KOPT-K1 (cell line): Measurements from ENCODE around the gene S1PR3.

Experiments
- H3K27ac ChIP-seq: fragments of 200-600 bp; sonication (generic); 2 replicates; pipeline ENCODE4 v1.5.1; 2016; ENCODE audit warnings: antibody characterized with exemption, mild to moderate bottlenecking, low read depth, low read length; ENCODE audit not compliant: poor library complexity, severe bottlenecking
- H3K36me3 ChIP-seq: fragments of 200-600 bp; sonication (generic); 2 replicates; pipeline ENCODE4 v1.5.1; 2017; ENCODE audit warnings: antibody characterized with exemption, mild to moderate bottlenecking, low read length, moderate library complexity; ENCODE audit not compliant: insufficient read depth
- H3K9me3 ChIP-seq: fragments of 200-600 bp; sonication (generic); 2 replicates; pipeline ENCODE4 v1.5.1; 2017; ENCODE audit warnings: antibody characterized with exemption, low read length, mild to moderate bottlenecking; ENCODE audit not compliant: insufficient read depth, poor library complexity, severe bottlenecking

The S1PR3 gene

GRCh38 chr9:88994469-88995199 lies 3.4 kb downstream of the S1PR3 start:
- Histone ChIP-seq H3K9me3 (no peaks in the 10 kb centered on the region), H3K36me3 (peaks cover 38% of the 10 kb centered on the region), H3K27ac (no peak overlapping the region)

GRCh38 chr9:88995200-88995577 lies 3.9 kb downstream of the S1PR3 start:
- Histone ChIP-seq H3K9me3 (no peaks in the 10 kb centered on the region), H3K36me3 (peaks cover 38% of the 10 kb centered on the region), H3K27ac (no peak overlapping the region)

DNA sequence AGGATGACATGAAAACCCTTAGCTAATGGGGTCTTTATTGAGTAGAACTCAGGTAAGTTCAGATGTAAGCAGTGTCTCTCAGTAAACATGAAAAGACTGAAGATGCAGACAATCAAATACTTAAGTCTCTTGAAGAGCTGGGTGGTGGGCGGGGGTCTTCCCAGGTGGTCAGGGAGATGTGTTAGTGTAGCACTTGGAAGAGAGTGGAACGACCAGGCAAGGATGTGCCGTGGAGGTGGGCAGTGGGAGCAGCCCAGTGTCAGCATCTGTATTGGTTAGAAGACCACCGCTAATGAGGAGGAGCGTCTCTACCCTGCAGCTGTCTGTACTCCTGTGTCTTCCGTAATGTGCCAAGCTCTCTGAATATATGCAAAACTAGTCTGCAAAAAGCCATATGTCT lies 4.4 kb downstream of the S1PR3 start:
- Histone ChIP-seq H3K36me3 (peaks cover 38% of the 10 kb centered on the region), H3K27ac (no peak overlapping the region)

DNA sequence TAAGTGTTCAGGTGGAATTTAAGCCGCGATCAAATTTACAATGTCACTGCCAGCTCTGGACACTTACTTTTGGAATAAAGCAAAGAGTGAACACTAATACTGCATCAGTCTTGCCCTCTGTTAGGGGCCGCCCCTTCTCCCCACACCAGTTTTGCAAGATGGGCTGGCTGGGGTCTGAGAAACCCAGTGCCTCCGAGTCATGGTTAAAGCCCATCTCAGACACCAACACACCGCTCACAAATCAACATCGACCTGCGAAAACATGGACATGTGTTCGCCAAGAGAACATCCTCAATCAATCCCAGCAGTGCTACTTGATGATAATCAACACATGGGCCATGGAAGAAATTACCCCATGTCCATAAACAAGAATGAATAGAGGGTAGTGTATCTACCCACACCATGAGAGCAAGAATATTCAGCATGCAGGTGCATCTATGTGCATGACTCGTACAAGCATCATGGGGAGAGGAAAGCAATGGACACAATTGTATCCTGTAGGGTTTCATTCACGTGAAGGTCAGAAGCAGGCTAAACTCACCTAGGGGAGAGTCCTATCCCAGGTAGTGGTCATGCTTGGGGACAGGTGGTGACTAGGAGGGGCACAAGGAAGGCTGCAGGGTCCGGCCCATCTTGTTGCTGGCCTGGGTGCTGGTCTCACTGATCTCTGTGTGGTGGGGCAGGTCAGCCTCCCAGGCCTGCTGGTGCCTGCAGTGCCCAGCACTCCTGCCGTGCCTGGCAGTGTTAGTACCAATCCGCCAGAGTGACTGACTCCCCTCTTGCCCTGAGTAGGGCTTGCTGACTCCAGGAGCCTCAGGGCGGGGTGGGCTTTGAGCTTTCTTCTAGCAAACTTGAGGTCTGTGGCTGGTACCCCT lies 5.0 kb downstream of the S1PR3 start:
- no peak overlapping the region for H3K27ac ChIP-seq

More for the DNA sequence above, 4.4 kb downstream of the S1PR3 start:
- no peaks in the 10 kb centered on the region for H3K9me3 ChIP-seq

DNA sequence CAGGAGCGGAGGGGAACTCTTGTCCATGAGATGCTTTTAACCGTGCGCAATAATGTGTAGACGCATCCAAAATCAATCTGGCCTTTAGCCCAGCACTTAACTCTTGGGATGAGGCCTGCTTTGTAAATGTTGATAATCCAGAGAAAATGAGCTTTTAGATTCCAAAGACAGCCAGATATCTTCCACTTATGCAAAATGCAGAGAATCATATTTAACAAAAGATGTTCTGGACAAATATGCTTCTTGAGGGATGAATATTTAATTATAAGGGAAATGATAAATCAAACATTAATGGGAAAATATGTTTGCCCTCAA lies 5.6 kb downstream of the S1PR3 start:
- Histone ChIP-seq H3K36me3 (peaks cover 47% of the 10 kb centered on the region), H3K9me3 (no peaks in the 10 kb centered on the region), H3K27ac (no peak overlapping the region)

More for the DNA sequence above, 5.0 kb downstream of the S1PR3 start:
- Histone ChIP-seq H3K9me3 (no peaks in the 10 kb centered on the region), H3K36me3 (peaks cover 41% of the 10 kb centered on the region)

DNA sequence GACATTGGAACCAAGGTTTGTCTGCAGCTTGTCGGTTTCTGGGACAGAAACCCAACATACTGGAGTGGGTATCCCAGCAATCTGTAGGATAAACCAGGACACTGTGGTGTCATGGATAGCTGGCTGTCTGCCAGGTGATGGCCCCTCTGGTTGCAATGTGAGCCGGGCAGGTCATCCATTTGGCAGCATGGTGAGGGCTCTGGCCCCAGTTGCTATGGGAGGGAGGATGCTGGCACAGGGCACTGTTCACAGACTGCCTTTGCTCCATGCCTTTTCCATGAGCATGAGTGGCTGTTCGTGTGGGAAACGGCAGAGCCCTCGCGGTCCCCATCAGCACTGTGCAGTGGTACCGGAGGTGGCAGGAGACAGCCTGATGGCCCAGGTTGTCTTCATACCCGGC lies 6.4 kb downstream of the S1PR3 start:
- Histone ChIP-seq H3K36me3 (peaks cover 55% of the 10 kb centered on the region), H3K9me3 (no peaks in the 10 kb centered on the region), H3K27ac (no peak overlapping the region)

- H3K9me3 ChIP-seq = no peaks in the 10 kb centered on the region
- H3K27ac ChIP-seq = no peak overlapping the region
- H3K36me3 ChIP-seq = peaks cover 63% of the 10 kb centered on the region
Observed at GRCh38 chr9:88998503-88998902, 7.2 kb downstream of the S1PR3 start.

DNA sequence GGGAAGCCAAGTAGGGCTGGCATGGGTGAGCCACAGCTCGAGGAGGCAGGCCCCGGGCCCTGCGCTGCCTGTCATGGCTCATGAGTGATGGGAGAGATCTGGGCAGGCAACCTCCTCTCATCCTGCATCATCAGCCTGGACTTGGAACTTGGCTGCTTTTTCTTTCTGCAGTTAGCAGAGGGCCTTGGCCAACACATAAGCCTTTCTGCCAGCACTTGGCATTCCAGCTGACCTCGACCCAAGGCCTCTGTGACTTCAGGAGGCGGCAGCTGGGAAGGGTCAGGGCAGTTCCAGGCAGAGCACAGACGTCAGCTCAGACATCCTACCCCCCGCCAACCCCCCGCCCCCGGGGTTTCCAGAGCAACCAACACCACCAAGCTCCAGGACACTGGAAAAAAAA lies 7.6 kb downstream of the S1PR3 start:
- H3K27ac ChIP-seq = no peak overlapping the region
- no peaks in the 10 kb centered on the region for H3K9me3 ChIP-seq
- H3K36me3 ChIP-seq = peaks cover 64% of the 10 kb centered on the region

GRCh38 chr9:89000371-89000781 lies 9.1 kb downstream of the S1PR3 start:
- H3K27ac ChIP-seq = no peak overlapping the region
- peaks cover 60% of the 10 kb centered on the region for H3K36me3 ChIP-seq
- H3K9me3 ChIP-seq = no peaks in the 10 kb centered on the region

- no peaks in the 10 kb centered on the region for H3K9me3 ChIP-seq
- H3K27ac ChIP-seq = no peak overlapping the region
- H3K36me3 ChIP-seq = peaks cover 60% of the 10 kb centered on the region
Observed at GRCh38 chr9:89000973-89001916, 10.0 kb downstream of the S1PR3 start.

- H3K9me3 ChIP-seq = no peaks in the 10 kb centered on the region
Observed at GRCh38 chr9:89001917-89002540, 10.8 kb downstream of the S1PR3 start.

DNA sequence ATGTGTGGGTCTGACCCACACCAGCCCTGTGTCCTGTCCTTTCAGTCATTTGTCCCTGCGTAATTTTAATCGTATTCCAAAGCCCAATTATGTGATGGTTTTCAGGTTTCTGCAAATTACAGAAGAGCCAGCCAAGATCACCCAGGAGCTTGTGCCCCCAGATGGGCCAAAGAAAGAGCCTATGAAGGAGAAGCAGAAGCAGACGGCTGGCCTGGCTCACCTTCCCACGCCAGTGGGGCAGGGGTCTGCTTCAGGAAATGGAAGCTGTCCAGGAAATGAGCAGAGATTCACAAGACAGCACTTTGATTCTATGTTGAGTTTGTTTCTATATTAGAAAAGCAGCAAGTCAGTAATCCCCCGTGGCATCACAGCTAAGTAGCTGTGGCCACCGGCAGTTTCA lies 11.7 kb downstream of the S1PR3 start:
- H3K36me3 ChIP-seq = peaks cover 45% of the 10 kb centered on the region
- no peak overlapping the region for H3K27ac ChIP-seq
- H3K9me3 ChIP-seq = no peaks in the 10 kb centered on the region

More at GRCh38 chr9:89001917-89002540, 10.8 kb downstream of the S1PR3 start:
- H3K36me3 ChIP-seq = peaks cover 55% of the 10 kb centered on the region
- H3K27ac ChIP-seq = no peak overlapping the region

DNA sequence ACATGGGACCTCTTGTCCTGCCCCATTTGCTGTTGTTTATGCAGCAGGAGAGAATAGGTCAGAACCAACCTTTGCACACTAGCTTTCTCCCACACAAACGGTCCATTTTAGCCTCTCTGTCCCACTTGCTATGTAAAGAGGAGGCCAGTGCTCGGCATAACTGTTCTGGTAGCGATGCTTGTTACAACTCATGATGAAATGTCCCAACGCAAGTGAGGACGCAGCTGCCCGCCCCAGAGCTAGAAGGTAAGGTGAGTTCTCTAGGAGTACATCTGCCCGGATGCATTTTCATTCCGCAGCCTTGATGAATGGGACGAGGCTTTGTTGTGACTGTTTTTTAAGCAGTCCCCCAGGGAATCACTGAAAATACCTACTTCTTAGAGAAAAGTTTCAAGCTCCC lies 14.1 kb downstream of the S1PR3 start:
- Histone ChIP-seq H3K27ac (no peak overlapping the region), H3K9me3 (no peaks in the 10 kb centered on the region), H3K36me3 (peaks cover 45% of the 10 kb centered on the region)

DNA sequence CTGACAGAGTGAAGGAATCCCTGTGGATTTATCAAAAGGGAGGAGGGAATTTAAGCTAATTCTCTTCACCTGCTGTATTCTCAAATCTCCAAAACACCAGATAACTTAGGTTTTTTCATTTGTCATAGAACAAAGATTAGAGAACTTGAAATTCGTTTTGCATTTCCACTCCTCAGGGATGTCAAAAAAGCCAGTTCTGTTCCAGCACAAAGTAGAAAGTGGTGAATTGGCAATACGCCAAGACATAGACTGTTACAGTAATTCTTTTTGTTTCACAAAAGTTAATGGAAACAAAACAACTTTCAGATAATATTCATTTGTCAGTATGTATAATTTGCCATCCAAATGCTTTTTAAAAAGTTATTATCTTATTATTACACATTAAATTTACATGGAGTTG lies 15.0 kb downstream of the S1PR3 start:
- H3K27ac ChIP-seq = no peak overlapping the region
- no peaks in the 10 kb centered on the region for H3K9me3 ChIP-seq
- H3K36me3 ChIP-seq = peaks cover 42% of the 10 kb centered on the region
